Measurements from ENCODE around the gene KCMF1.
A peak's percentile ranks its signal among the peaks of the same experiment; 100 is the strongest.

Gene KCMF1

GRCh38 chr2:85009019-85009618 lies 38.2 kb downstream of the KCMF1 start:
- Histone ChIP-seq H3K36me3 (peaks cover 13% of the 10 kb centered on the region), H3K27ac (no peak overlapping the region)
- DNase-seq, result no peak

GRCh38 chr2:85010404-85010803 lies 39.4 kb downstream of the KCMF1 start:
- H3K9me3 ChIP-seq (ENCODE audit: severe bottlenecking), result peaks cover 3% of the 10 kb centered on the region
- no peak overlapping the region for H3K27ac ChIP-seq
- H3K4me3 ChIP-seq (ENCODE audit: low read depth, low read length), result no peak overlapping the region
- H3K27me3 ChIP-seq (ENCODE audit: insufficient read depth, low read depth, severe bottlenecking), result no peaks in the 10 kb centered on the region
- DNase-seq, result no peak
- H3K36me3 ChIP-seq, result peaks cover 10% of the 10 kb centered on the region
- TF ChIP-seq CTCF (IDR thresholded peaks at IDR 0.05; ENCODE audit: low read depth, low read length), result no peak

More at GRCh38 chr2:85009019-85009618, 38.2 kb downstream of the KCMF1 start:
- H3K27me3 ChIP-seq (ENCODE audit: insufficient read depth, low read depth, severe bottlenecking), result no peaks in the 10 kb centered on the region
- no peak for TF ChIP-seq CTCF (IDR thresholded peaks at IDR 0.05; ENCODE audit: low read depth, low read length)
- no peak overlapping the region for H3K4me3 ChIP-seq (ENCODE audit: low read depth, low read length)
- peaks cover 3% of the 10 kb centered on the region for H3K9me3 ChIP-seq (ENCODE audit: severe bottlenecking)

GRCh38 chr2:85011098-85011497 lies 40.1 kb downstream of the KCMF1 start:
- no peak for TF ChIP-seq CTCF (IDR thresholded peaks at IDR 0.05; ENCODE audit: low read depth, low read length)
- H3K27me3 ChIP-seq (ENCODE audit: insufficient read depth, low read depth, severe bottlenecking), result no peaks in the 10 kb centered on the region
- H3K27ac ChIP-seq, result no peak overlapping the region
- peaks cover 10% of the 10 kb centered on the region for H3K36me3 ChIP-seq
- no peak for DNase-seq
- H3K4me3 ChIP-seq (ENCODE audit: low read depth, low read length), result no peak overlapping the region
- H3K9me3 ChIP-seq (ENCODE audit: severe bottlenecking), result peaks cover 3% of the 10 kb centered on the region

- H3K27me3 ChIP-seq (ENCODE audit: insufficient read depth, low read depth, severe bottlenecking), result no peaks in the 10 kb centered on the region
- DNase-seq, result peak; percentile 18
- H3K27ac ChIP-seq, result no peak overlapping the region
- H3K36me3 ChIP-seq, result peaks cover 10% of the 10 kb centered on the region
- no peak overlapping the region for H3K4me3 ChIP-seq (ENCODE audit: low read depth, low read length)
- peaks cover 3% of the 10 kb centered on the region for H3K9me3 ChIP-seq (ENCODE audit: severe bottlenecking)
- peak; percentile 49 for TF ChIP-seq CTCF (IDR thresholded peaks at IDR 0.05; ENCODE audit: low read depth, low read length)
These were observed 40.8 kb downstream of the KCMF1 start for GRCh38 chr2:85011747-85012146.

- no peaks in the 10 kb centered on the region for H3K27me3 ChIP-seq (ENCODE audit: insufficient read depth, low read depth, severe bottlenecking)
- peaks cover under 1% of the 10 kb centered on the region for H3K9me3 ChIP-seq (ENCODE audit: severe bottlenecking)
- H3K36me3 ChIP-seq, result peaks cover 5% of the 10 kb centered on the region
- no peak for TF ChIP-seq CTCF (IDR thresholded peaks at IDR 0.05; ENCODE audit: low read depth, low read length)
- DNase-seq, result no peak
- no peak overlapping the region for H3K27ac ChIP-seq
- H3K4me3 ChIP-seq (ENCODE audit: low read depth, low read length), result no peak overlapping the region
These were observed 41.5 kb downstream of the KCMF1 start for GRCh38 chr2:85012431-85012830.

GRCh38 chr2:85012855-85013254 lies 41.9 kb downstream of the KCMF1 start:
- no peak for DNase-seq
- Histone ChIP-seq H3K9me3 (ENCODE audit: severe bottlenecking) (no peaks in the 10 kb centered on the region), H3K36me3 (peaks cover under 1% of the 10 kb centered on the region), H3K4me3 (ENCODE audit: low read depth, low read length) (no peak overlapping the region), H3K27me3 (ENCODE audit: insufficient read depth, low read depth, severe bottlenecking) (no peaks in the 10 kb centered on the region), H3K27ac (no peak overlapping the region)
- no peak for TF ChIP-seq CTCF (IDR thresholded peaks at IDR 0.05; ENCODE audit: low read depth, low read length)

Data from WERI-Rb-1 (cell line).